Measurements from ENCODE around the gene EFTUD2. TPM values are rescaled to one million over a fixed set of nuclear protein-coding genes. Genes with fewer than 3 reads are reported as not detected.

EFTUD2 gene
- total and polyA plus RNA-seq, 11 donors, result 21.3 to 106 (median 65.0) TPM

DNA sequence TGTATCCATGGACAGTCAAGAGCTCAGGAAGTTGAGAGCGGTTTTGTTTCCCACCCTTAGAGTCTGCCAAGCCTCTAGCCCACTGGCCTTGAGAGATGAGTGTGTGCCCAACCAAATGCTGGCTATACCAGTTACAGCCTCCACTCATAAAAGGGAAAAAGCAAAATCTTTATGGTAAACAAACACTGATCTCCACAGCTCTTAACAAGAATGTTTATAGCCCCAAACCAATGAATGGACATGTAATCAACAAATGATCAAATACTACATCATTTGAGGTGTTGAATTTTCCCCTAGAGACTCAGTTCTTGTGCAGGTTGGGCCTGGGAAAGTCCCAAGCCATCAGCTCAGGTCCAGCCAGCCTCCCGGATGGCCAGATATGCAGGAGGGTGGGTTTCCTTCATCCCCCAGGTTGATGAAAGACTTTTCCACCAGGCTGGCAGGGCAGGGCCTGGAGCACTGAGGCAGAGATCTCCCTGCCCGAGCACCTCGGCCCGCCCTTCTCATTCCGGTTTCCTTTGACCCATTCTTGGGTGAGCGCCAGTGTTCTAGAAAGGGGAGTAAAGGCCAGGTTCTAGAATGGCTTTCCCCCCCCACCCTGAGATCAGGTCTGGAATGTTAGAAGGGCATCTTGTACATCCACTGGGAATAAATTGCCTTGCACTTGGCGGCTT lies 3.9 kb upstream of the EFTUD2 start:
- H3K27ac ChIP-seq, result no peak overlapping the region
- H3K36me3 ChIP-seq, result no peaks in the 10 kb centered on the region
- ATAC-seq (no peak), DNase-seq (no peak)
- TF ChIP-seq POLR2A (IDR thresholded peaks at IDR 0.05), result no peak
- TF ChIP-seq, protein P1, sequence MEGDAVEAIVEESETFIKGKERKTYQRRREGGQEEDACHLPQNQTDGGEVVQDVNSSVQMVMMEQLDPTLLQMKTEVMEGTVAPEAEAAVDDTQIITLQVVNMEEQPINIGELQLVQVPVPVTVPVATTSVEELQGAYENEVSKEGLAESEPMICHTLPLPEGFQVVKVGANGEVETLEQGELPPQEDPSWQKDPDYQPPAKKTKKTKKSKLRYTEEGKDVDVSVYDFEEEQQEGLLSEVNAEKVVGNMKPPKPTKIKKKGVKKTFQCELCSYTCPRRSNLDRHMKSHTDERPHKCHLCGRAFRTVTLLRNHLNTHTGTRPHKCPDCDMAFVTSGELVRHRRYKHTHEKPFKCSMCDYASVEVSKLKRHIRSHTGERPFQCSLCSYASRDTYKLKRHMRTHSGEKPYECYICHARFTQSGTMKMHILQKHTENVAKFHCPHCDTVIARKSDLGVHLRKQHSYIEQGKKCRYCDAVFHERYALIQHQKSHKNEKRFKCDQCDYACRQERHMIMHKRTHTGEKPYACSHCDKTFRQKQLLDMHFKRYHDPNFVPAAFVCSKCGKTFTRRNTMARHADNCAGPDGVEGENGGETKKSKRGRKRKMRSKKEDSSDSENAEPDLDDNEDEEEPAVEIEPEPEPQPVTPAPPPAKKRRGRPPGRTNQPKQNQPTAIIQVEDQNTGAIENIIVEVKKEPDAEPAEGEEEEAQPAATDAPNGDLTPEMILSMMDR (IDR thresholded peaks at IDR 0.05), result no peak
- WGBS, 4 donors, result 50 to 65% (median 54%) methylated on average over 6 to 8 of the region's 8 CpGs
- no peak overlapping the region for H3K4me3 ChIP-seq
- intact Hi-C loops (cut with DNase I), result loop anchor here in 1 of 10 donors (5.0 kb wide), 1 partner anchor 119 kb away; no protein-coding TSS in a partner anchor
- no peaks in the 10 kb centered on the region for H3K9me3 ChIP-seq
- peaks cover 0 to 38% (median 13%) of the 10 kb centered on the region in 12 donors for H3K4me1 ChIP-seq
- no peaks in the 10 kb centered on the region for H3K27me3 ChIP-seq

DNA sequence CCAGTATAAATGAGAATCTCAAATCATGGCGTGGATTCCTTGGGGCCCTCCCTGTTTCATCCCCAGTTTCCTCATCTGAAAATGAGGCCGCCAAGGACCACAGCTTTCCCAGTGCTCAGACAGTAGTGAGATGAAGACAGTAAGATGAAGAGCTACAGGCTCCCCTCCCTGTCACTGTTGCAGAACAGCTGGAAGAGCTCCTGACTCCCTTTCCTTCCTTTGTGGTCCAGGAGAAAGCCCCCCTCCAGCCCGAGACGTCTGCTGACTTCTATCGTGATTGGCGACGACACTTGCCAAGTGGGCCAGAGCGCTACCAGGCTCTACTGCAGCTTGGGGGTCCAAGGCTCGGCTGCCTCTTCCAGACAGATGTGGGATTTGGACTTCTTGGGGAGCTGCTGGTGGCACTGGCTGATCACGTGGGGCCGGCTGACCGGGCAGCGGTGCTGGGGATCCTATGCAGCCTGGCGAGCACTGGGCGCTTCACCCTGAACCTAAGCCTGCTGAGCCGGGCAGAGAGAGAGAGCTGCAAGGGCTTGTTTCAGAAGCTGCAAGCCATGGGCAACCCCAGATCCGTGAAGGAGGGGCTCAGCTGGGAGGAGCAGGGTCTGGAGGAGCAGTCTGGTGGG lies 3.0 kb upstream of the EFTUD2 start:
- Histone ChIP-seq H3K4me3 (no peak overlapping the region), H3K9me3 (no peaks in the 10 kb centered on the region), H3K27me3 (no peaks in the 10 kb centered on the region), H3K27ac (no peak overlapping the region), H3K4me1 (peaks cover 0 to 47% (median 22%) of the 10 kb centered on the region in 12 donors), H3K36me3 (no peaks in the 10 kb centered on the region)
- intact Hi-C loops (cut with DNase I), result loop anchor here in 1 of 10 donors (5.0 kb wide), 1 partner anchor 120 kb away; no protein-coding TSS in a partner anchor
- no peak for TF ChIP-seq POLR2A (IDR thresholded peaks at IDR 0.05)
- TF ChIP-seq, protein P1 (IDR thresholded peaks at IDR 0.05), result no peak
- DNase-seq (no peak), ATAC-seq (no peak)
- 86 to 95% (median 89%) methylated on average over 11 to 17 of the region's 17 CpGs for WGBS, 4 donors

GRCh38 chr17:44901411-44901921 lies 2.2 kb upstream of the EFTUD2 start:
- WGBS, 4 donors, result 77 to 82% (median 80%) methylated on average over 4 of the region's 4 CpGs
- Histone ChIP-seq H3K27ac (no peak overlapping the region), H3K27me3 (no peaks in the 10 kb centered on the region), H3K4me3 (no peak overlapping the region), H3K4me1 (peaks cover 0 to 52% (median 24%) of the 10 kb centered on the region in 12 donors), H3K36me3 (peaks cover 0 to 5% (median 0%) of the 10 kb centered on the region in 9 donors), H3K9me3 (no peaks in the 10 kb centered on the region)
- DNase-seq (no peak), ATAC-seq (no peak)
- no peak for TF ChIP-seq POLR2A (IDR thresholded peaks at IDR 0.05)
- TF ChIP-seq, protein P1 (IDR thresholded peaks at IDR 0.05), result no peak
- intact Hi-C loops (cut with DNase I), result loop anchor here in 1 of 10 donors (5.0 kb wide), 1 partner anchor 121 kb away; no protein-coding TSS in a partner anchor

DNA sequence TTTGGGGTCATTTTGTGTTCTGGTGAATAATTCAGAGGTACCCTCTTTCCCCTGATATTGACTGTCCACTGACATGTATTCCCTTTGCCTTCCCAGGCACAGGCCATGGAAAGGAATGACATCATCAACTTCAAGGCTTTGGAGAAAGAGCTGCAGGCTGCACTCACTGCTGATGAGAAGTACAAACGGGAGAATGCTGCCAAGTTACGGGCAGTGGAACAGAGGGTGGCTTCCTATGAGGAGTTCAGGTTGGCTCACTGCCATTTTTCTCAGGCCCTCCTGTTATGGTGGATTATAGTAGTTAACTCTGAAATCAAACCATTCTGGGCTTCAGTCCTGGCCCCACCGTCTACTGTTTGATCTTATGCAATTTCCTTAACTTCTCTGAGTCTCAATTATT lies 1.6 kb upstream of the EFTUD2 start:
- Histone ChIP-seq H3K4me3 (no peak overlapping the region), H3K9me3 (no peaks in the 10 kb centered on the region), H3K27me3 (no peaks in the 10 kb centered on the region), H3K27ac (no peak overlapping the region), H3K36me3 (peaks cover 0 to 9% (median 0%) of the 10 kb centered on the region in 9 donors), H3K4me1 (peaks cover 0 to 53% (median 24%) of the 10 kb centered on the region in 12 donors)
- 19 to 29% (median 23%) methylated on average over 3 of the region's 3 CpGs for WGBS, 4 donors
- TF ChIP-seq, protein P1 (IDR thresholded peaks at IDR 0.05), result no peak
- TF ChIP-seq POLR2A (IDR thresholded peaks at IDR 0.05), result no peak
- DNase-seq, result no peak
- ATAC-seq, result peak in 1 of 4 donors; percentile 5
- intact Hi-C loops (cut with DNase I), result loop anchor here in 1 of 10 donors (5.0 kb wide), 1 partner anchor 121 kb away; no protein-coding TSS in a partner anchor
